MCF 10A (cell line): ENCODE data around the gene RARS2. TPM values are rescaled to one million over a fixed set of nuclear protein-coding genes. Genes with fewer than 3 reads are reported as not detected.

Experiments used
- BruUV-seq: library from RNA; stranded (reverse); fragments of 400-500 nt; replicated peaks from 2 replicates; lab custom pipeline; 2021; lab: Mats Ljungman, UMichigan
- CTCF ChIA-PET: fragments of 300-600 bp; sonication (Branson Sonifier 250); formaldehyde crosslinking; extraction: SDS; loops from one replicate; lab custom pipeline; 2021; ENCODE audit warnings: antibody characterized with exemption, inconsistent platforms; lab: Yijun Ruan, JAX
- POLR2A ChIA-PET: fragments of 300-600, 350-650 bp; sonication (Branson Sonifier 250); formaldehyde crosslinking; extraction: SDS; loops from one replicate; lab custom pipeline; 2020; ENCODE audit warnings: antibody characterized with exemption, inconsistent platforms; lab: Yijun Ruan, JAX
- DNase-seq: peaks from one replicate; pipeline ENCODE4 v3.0.0-alpha.2; 2018; ENCODE audit not compliant: unreplicated experiment
- H3K27ac Mint-ChIP-seq: one replicate; pipeline ENCODE4 v1.8.0; 2022; ENCODE audit warnings: mild to moderate bottlenecking, low read depth, mixed read lengths; ENCODE audit not compliant: unreplicated experiment
- H3K27me3 Mint-ChIP-seq: one replicate; pipeline ENCODE4 v1.8.0; 2022; ENCODE audit warnings: mixed read lengths; ENCODE audit not compliant: insufficient read depth, unreplicated experiment
- H3K36me3 Mint-ChIP-seq: one replicate; pipeline ENCODE4 v1.8.0; 2022; ENCODE audit warnings: mild to moderate bottlenecking, moderate library complexity, mixed read lengths; ENCODE audit not compliant: insufficient read depth, unreplicated experiment
- H3K4me1 Mint-ChIP-seq: one replicate; pipeline ENCODE4 v1.8.0; 2022; ENCODE audit warnings: mixed read lengths; ENCODE audit not compliant: insufficient read depth, unreplicated experiment
- H3K4me3 Mint-ChIP-seq: one replicate; pipeline ENCODE4 v1.8.0; 2022; ENCODE audit warnings: mild to moderate bottlenecking, moderate library complexity, mixed read lengths; ENCODE audit not compliant: unreplicated experiment
- H3K9me3 Mint-ChIP-seq: one replicate; pipeline ENCODE4 v1.8.0; 2022; ENCODE audit warnings: mixed read lengths; ENCODE audit not compliant: unreplicated experiment
- intact Hi-C: fragments of 100-400 bp; cut with micrococcal nuclease; formaldehyde crosslinking; loops from 2 replicates; pipeline ENCODE4 v1.14.1; 2022
- total RNA-seq: library from RNA; stranded (reverse); gene quantifications from 2 replicates; pipeline ENCODE4 v1.2.3, GENCODE V29; 2022
- TF ChIP-seq, protein P1 (sequence below): fragments of 200-600 bp; IDR thresholded peaks from one replicate; pipeline ENCODE4 v1.8.0; 2022; ENCODE audit warnings: antibody characterized with exemption, mild to moderate bottlenecking; ENCODE audit not compliant: unreplicated experiment

The RARS2 gene
- total RNA-seq, 1 experiment from 2014 or later: 29.9 TPM

DNA sequence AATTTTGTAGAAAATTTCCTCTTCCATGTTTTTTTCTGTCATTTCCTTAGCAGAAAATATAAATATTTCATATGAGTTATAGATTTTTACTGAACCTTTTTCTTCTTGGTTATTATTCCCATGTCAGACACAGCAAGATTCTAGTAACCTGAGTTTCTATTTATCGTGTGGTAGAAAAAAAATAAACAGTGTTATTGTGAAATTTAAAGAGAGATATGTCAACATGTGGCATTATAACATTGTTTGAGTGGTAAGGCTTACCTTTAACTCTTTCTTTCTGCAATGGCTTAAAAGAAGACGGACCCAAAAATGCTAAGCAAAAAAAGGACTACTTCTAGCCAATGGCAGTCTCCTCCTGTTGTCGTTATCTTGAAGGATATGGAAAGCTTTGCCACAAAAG lies 19.0 kb upstream of the RARS2 start:
- H3K27ac Mint-ChIP-seq: no peak overlapping the region
- DNase-seq: no peak
- ChIA-PET POLR2A (no interaction called here), CTCF (no interaction called here)
- TF ChIP-seq, protein P1, sequence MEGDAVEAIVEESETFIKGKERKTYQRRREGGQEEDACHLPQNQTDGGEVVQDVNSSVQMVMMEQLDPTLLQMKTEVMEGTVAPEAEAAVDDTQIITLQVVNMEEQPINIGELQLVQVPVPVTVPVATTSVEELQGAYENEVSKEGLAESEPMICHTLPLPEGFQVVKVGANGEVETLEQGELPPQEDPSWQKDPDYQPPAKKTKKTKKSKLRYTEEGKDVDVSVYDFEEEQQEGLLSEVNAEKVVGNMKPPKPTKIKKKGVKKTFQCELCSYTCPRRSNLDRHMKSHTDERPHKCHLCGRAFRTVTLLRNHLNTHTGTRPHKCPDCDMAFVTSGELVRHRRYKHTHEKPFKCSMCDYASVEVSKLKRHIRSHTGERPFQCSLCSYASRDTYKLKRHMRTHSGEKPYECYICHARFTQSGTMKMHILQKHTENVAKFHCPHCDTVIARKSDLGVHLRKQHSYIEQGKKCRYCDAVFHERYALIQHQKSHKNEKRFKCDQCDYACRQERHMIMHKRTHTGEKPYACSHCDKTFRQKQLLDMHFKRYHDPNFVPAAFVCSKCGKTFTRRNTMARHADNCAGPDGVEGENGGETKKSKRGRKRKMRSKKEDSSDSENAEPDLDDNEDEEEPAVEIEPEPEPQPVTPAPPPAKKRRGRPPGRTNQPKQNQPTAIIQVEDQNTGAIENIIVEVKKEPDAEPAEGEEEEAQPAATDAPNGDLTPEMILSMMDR: no peak
- no peak overlapping the region for H3K4me3 Mint-ChIP-seq
- no TSS peak for BruUV-seq
- H3K9me3 Mint-ChIP-seq: no peaks in the 10 kb centered on the region
- no peaks in the 10 kb centered on the region for H3K4me1 Mint-ChIP-seq
- intact Hi-C loops: no loop called here
- peaks cover 48% of the 10 kb centered on the region for H3K36me3 Mint-ChIP-seq
- H3K27me3 Mint-ChIP-seq: no peaks in the 10 kb centered on the region

DNA sequence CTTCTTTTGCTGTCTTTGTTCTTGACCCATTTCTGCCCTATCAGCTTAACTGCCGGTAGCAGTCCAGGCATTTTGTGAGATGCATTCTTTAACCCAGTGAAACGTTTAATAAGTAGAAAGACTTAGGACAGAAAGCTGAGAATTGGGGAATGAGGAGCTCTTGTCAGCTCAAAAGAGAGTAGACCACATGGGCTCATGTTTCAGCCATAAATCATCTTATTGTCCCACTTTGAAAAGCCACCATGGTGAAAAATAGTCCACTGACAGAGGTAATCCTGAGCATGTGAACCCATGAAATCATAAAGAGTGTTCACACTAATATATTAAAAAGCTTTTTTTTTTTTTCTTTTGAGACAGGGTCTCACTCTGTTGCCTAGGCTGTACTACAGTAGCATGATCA lies 16.4 kb upstream of the RARS2 start:
- TF ChIP-seq, protein P1: no peak
- Mint-ChIP-seq H3K9me3 (no peaks in the 10 kb centered on the region), H3K36me3 (peaks cover 34% of the 10 kb centered on the region), H3K4me3 (no peak overlapping the region), H3K27me3 (no peaks in the 10 kb centered on the region), H3K27ac (no peak overlapping the region), H3K4me1 (no peaks in the 10 kb centered on the region)
- no TSS peak for BruUV-seq
- ChIA-PET CTCF (interaction anchor here (0.6 to 1.1 kb wide), 2 partner anchors 17 to 310 kb away, joined by 5 to 6 read pairs; partner anchors contain the start of genes ORC3 and RARS2), POLR2A (interaction anchor here (0.6 to 2.4 kb wide), 2 partner anchors 10 to 176 kb away, joined by 3 to 5 read pairs; no protein-coding TSS in a partner anchor)
- DNase-seq: no peak
- intact Hi-C loops: no loop called here

DNA sequence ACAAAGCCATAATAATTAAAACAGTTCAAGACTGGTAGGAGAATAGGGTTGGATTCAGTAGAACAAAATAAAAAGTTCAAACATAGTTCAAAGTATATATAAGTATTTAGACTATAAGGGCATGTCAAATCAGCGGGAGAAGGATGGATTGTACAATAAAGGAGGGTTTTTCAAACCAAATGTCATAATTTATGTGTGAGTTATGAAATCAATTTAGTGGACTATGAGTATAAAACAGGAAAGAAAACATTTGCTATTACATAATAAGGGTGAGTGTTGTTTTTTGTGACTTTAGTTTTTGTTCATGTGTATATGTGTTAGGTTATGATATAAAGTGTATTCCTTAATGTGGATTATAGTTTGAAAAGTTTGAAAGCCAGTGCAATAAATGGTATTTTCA lies 10.8 kb upstream of the RARS2 start:
- BruUV-seq: no TSS peak
- ChIA-PET CTCF (no interaction called here), POLR2A (no interaction called here)
- Mint-ChIP-seq H3K4me1 (no peaks in the 10 kb centered on the region), H3K27me3 (no peaks in the 10 kb centered on the region), H3K36me3 (peaks cover 22% of the 10 kb centered on the region), H3K4me3 (no peak overlapping the region), H3K27ac (no peak overlapping the region), H3K9me3 (no peaks in the 10 kb centered on the region)
- peak; percentile 8 for DNase-seq
- intact Hi-C loops: no loop called here
- TF ChIP-seq, protein P1: no peak

DNA sequence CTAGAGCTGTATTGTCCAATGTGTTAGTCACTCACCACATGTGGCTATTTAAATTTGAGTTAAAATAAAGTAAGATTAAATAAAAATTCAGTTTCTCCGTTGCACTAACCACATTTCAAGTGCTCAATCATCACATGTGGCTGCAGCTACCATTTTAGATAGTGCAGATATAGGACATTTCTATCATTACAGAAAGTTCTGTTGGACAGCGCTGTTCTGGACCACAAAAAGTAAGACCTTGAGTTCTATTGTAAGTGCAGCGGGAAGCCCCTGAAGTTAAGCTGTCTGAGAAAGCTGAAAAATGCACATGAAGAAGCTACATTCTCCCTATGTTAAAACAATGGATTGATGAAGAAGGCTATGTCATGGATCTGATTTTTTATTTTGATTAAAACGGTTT lies 1.2 kb upstream of the RARS2 start:
- POLR2A ChIA-PET: interaction anchor here (1.2 to 1.3 kb wide), 2 partner anchors 10 to 66 kb away, joined by 3 to 5 read pairs; no protein-coding TSS in a partner anchor
- BruUV-seq: no TSS peak
- Mint-ChIP-seq H3K27me3 (no peaks in the 10 kb centered on the region), H3K4me3 (peak overlapping the region; percentile 94), H3K27ac (peak overlapping the region; percentile 77), H3K36me3 (peaks cover 21% of the 10 kb centered on the region), H3K4me1 (peaks cover 38% of the 10 kb centered on the region), H3K9me3 (no peaks in the 10 kb centered on the region)
- CTCF ChIA-PET: no interaction called here
- DNase-seq: no peak
- intact Hi-C loops: loop anchor here (1.0 to 5.0 kb wide), 2 partner anchors 184 to 205 kb away; partner anchors contain the start of gene CFAP206
- TF ChIP-seq, protein P1: no peak
